ENCODE measurements around the gene RUNX2.

Gene RUNX2

GRCh38 chr6:45554591-45554990 lies 226.5 kb downstream of the RUNX2 start:
- H4K20me1 ChIP-seq (ENCODE audit: insufficient read depth, low read length) = no peaks in the 10 kb centered on the region
- H3K4me2 ChIP-seq (ENCODE audit: low read length) = no peak overlapping the region
- no peaks in the 10 kb centered on the region for H3F3A ChIP-seq (ENCODE audit: insufficient read depth, low read length)
- H3K9me2 ChIP-seq (ENCODE audit: low read depth, low read length) = no peaks in the 10 kb centered on the region
- H3K79me2 ChIP-seq (ENCODE audit: insufficient read depth, low read length) = no peaks in the 10 kb centered on the region
- H3K4me3 ChIP-seq (ENCODE audit: low read depth, low read length, poor library complexity, severe bottlenecking) = no peak overlapping the region
- no peaks in the 10 kb centered on the region for H3K36me3 ChIP-seq (ENCODE audit: insufficient read depth, low read length)
- no peaks in the 10 kb centered on the region for H3K9me3 ChIP-seq (ENCODE audit: low read length)
- no peak for TF ChIP-seq EZH2 (IDR thresholded peaks at IDR 0.05; ENCODE audit: borderline replicate concordance, low read length)
- no peak for TF ChIP-seq CTCF (IDR thresholded peaks at IDR 0.05; ENCODE audit: low read length)
- no peak overlapping the region for H2AFZ ChIP-seq (ENCODE audit: low read length)
- H3K4me1 ChIP-seq (ENCODE audit: insufficient read depth, low read length, severe bottlenecking) = no peaks in the 10 kb centered on the region
- no peak overlapping the region for H3K9ac ChIP-seq (ENCODE audit: low read length)
- H3K27ac ChIP-seq (ENCODE audit: low read depth, low read length, poor library complexity, severe bottlenecking) = no peak overlapping the region
- H3K27me3 ChIP-seq (ENCODE audit: insufficient read depth, low read length) = 0 out of 2 replicates have a peak, but pooled peaks cover 3% of the 10 kb centered on the region

GRCh38 chr6:45555981-45556771 lies 228.0 kb downstream of the RUNX2 start:
- Histone ChIP-seq H3K9me2 (ENCODE audit: low read depth, low read length) (no peaks in the 10 kb centered on the region), H3K36me3 (ENCODE audit: insufficient read depth, low read length) (no peaks in the 10 kb centered on the region), H3K4me3 (ENCODE audit: low read depth, low read length, poor library complexity, severe bottlenecking) (no peak overlapping the region), H3K27ac (ENCODE audit: low read depth, low read length, poor library complexity, severe bottlenecking) (no peak overlapping the region), H3F3A (ENCODE audit: insufficient read depth, low read length) (no peaks in the 10 kb centered on the region), H3K27me3 (ENCODE audit: insufficient read depth, low read length) (0 out of 2 replicates have a peak, but pooled peaks cover 3% of the 10 kb centered on the region), H3K9ac (ENCODE audit: low read length) (no peak overlapping the region), H2AFZ (ENCODE audit: low read length) (no peak overlapping the region), H4K20me1 (ENCODE audit: insufficient read depth, low read length) (no peaks in the 10 kb centered on the region), H3K79me2 (ENCODE audit: insufficient read depth, low read length) (no peaks in the 10 kb centered on the region), H3K9me3 (ENCODE audit: low read length) (no peaks in the 10 kb centered on the region), H3K4me1 (ENCODE audit: insufficient read depth, low read length, severe bottlenecking) (no peaks in the 10 kb centered on the region), H3K4me2 (ENCODE audit: low read length) (no peak overlapping the region)
- TF ChIP-seq EZH2 (IDR thresholded peaks at IDR 0.05; ENCODE audit: borderline replicate concordance, low read length) (no peak), CTCF (IDR thresholded peaks at IDR 0.05; ENCODE audit: low read length) (no peak)

- Histone ChIP-seq H3K9me2 (ENCODE audit: low read depth, low read length) (no peaks in the 10 kb centered on the region), H3K4me1 (ENCODE audit: insufficient read depth, low read length, severe bottlenecking) (no peaks in the 10 kb centered on the region), H3K79me2 (ENCODE audit: insufficient read depth, low read length) (no peaks in the 10 kb centered on the region), H3K36me3 (ENCODE audit: insufficient read depth, low read length) (no peaks in the 10 kb centered on the region), H3K9me3 (ENCODE audit: low read length) (no peaks in the 10 kb centered on the region), H3F3A (ENCODE audit: insufficient read depth, low read length) (no peaks in the 10 kb centered on the region), H3K9ac (ENCODE audit: low read length) (no peak overlapping the region), H2AFZ (ENCODE audit: low read length) (no peak overlapping the region), H3K4me2 (ENCODE audit: low read length) (no peak overlapping the region), H3K27ac (ENCODE audit: low read depth, low read length, poor library complexity, severe bottlenecking) (no peak overlapping the region), H4K20me1 (ENCODE audit: insufficient read depth, low read length) (no peaks in the 10 kb centered on the region), H3K4me3 (ENCODE audit: low read depth, low read length, poor library complexity, severe bottlenecking) (no peak overlapping the region), H3K27me3 (ENCODE audit: insufficient read depth, low read length) (0 out of 2 replicates have a peak, but pooled peaks cover 3% of the 10 kb centered on the region)
- TF ChIP-seq EZH2 (IDR thresholded peaks at IDR 0.05; ENCODE audit: borderline replicate concordance, low read length) (no peak), CTCF (IDR thresholded peaks at IDR 0.05; ENCODE audit: low read length) (no peak)
These were observed 228.7 kb downstream of the RUNX2 start for GRCh38 chr6:45556828-45557227.

Measured in OCI-LY1 (cell line).